RWPE1 (cell line): ENCODE results near the gene GLRA3.

Experiments
- CTCF ChIA-PET: fragments of 350-600 bp; sonication (Branson Sonifier 250); formaldehyde crosslinking; extraction: SDS; loops from one replicate; lab custom pipeline; 2021; lab: Yijun Ruan, JAX
- POLR2A ChIA-PET: fragments of 400-600 bp; formaldehyde crosslinking; extraction: SDS; loops from one replicate; lab custom pipeline; 2020; ENCODE audit warnings: antibody characterized with exemption; ENCODE audit not compliant: low non-redundant PET; lab: Yijun Ruan, JAX
- DNase-seq: peaks from one replicate; pipeline ENCODE4 v3.0.0; 2012; ENCODE audit warnings: low spot score
- H3K27ac ChIP-seq: fragments of 450-650 bp; 2 replicates; pipeline ENCODE4 v1.5.1; 2017
- TF ChIP-seq, protein P1 (sequence below): fragments of 450-650 bp; conservative IDR thresholded peaks from 2 replicates; pipeline ENCODE4 v1.5.1; 2017; ENCODE audit warnings: low read depth, mild to moderate bottlenecking

Gene GLRA3

DNA sequence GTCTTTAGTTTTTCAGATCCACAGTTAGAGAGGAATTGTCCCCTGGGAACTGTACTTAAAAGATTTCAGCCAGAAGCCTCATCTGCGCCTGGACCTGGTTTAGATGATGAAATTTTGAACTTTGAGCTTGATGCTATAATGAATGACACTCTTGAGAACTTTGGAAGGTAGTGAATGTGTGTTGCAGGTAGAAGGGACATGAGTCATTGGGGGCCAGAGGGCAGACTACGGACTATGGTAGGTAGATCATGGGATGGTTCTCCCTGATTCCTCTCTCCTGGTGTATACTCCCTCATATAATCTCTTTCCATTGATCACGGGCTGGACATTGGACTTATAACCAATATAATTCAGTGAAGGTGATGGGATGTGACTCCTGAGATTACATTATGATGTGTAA, 38.9 kb upstream of the GLRA3 start:
- TF ChIP-seq, protein P1, sequence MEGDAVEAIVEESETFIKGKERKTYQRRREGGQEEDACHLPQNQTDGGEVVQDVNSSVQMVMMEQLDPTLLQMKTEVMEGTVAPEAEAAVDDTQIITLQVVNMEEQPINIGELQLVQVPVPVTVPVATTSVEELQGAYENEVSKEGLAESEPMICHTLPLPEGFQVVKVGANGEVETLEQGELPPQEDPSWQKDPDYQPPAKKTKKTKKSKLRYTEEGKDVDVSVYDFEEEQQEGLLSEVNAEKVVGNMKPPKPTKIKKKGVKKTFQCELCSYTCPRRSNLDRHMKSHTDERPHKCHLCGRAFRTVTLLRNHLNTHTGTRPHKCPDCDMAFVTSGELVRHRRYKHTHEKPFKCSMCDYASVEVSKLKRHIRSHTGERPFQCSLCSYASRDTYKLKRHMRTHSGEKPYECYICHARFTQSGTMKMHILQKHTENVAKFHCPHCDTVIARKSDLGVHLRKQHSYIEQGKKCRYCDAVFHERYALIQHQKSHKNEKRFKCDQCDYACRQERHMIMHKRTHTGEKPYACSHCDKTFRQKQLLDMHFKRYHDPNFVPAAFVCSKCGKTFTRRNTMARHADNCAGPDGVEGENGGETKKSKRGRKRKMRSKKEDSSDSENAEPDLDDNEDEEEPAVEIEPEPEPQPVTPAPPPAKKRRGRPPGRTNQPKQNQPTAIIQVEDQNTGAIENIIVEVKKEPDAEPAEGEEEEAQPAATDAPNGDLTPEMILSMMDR, result no peak
- no peak for DNase-seq
- no peak overlapping the region for H3K27ac ChIP-seq
- POLR2A ChIA-PET, result no interaction called here
- CTCF ChIA-PET, result no interaction called here

DNA sequence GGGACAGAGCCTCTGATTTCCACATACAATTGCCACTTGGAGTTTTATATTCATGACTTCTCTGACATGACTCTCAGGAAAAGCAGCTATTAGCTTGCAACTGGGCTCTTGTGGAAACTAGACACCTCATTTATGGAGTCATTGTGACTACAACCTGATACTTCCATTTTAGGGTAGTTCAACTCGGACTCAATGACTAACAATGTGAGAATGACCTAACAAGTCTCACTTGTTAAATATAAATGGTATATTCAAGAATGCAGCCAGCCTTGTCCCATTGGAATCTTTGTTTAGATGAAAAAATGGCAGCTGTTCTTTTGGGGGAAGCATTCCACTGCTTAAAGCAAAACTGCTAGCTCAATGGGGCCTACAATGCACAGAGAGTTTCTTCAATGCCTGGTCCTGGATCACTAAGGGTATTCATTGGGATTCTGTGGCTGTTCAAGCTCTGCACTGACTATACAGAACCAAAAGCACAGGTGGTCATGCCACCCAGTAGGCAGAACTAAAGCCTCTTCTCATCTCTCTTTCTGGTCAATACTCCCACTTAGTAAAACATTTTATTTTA, 36.5 kb upstream of the GLRA3 start:
- DNase-seq, result no peak
- POLR2A ChIA-PET, result no interaction called here
- TF ChIP-seq, protein P1, result no peak
- no peak overlapping the region for H3K27ac ChIP-seq
- CTCF ChIA-PET, result interaction anchor here (1.6 kb wide), 1 partner anchor 38 kb away, joined by 5 read pairs; no protein-coding TSS in a partner anchor

DNA sequence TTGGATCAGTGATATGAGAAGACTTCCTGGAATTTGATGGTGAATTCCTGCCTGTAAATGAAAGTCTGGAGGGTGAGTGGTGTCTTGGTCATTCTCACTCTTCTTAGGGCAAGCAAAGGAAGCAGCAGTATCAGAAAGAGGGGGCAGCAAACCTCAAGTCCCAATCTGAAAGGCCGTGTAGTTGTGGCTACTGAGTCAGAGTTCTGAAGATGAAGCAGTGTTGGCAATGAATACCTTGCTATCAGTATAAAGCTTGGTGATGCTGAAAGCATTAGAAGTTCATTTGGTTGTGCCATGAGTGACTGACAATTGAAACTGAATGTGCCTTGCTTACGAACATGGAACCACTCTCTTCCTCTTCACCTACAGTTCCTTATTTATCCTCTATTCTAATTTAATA, 35.0 kb upstream of the GLRA3 start:
- CTCF ChIA-PET, result no interaction called here
- TF ChIP-seq, protein P1, result no peak
- no peak overlapping the region for H3K27ac ChIP-seq
- no peak for DNase-seq
- POLR2A ChIA-PET, result no interaction called here

- no peak for DNase-seq
- ChIA-PET CTCF (no interaction called here), POLR2A (no interaction called here)
- no peak overlapping the region for H3K27ac ChIP-seq
- TF ChIP-seq, protein P1, result no peak
Observed at GRCh38 chr4:174860588-174860987, 31.5 kb upstream of the GLRA3 start.

GRCh38 chr4:174859904-174860303, 30.9 kb upstream of the GLRA3 start:
- no peak overlapping the region for H3K27ac ChIP-seq
- ChIA-PET POLR2A (no interaction called here), CTCF (no interaction called here)
- no peak for DNase-seq
- TF ChIP-seq, protein P1, result no peak

GRCh38 chr4:174856926-174857800, 28.1 kb upstream of the GLRA3 start:
- H3K27ac ChIP-seq, result no peak overlapping the region
- TF ChIP-seq, protein P1, result no peak
- ChIA-PET POLR2A (no interaction called here), CTCF (interaction anchor here (0.5 kb wide), 1 partner anchor 208 kb away, joined by 5 read pairs; no protein-coding TSS in a partner anchor)
- DNase-seq, result no peak
